ENCODE data around the gene PDS5A. TPM values are rescaled to one million over a fixed set of nuclear protein-coding genes. Genes with fewer than 3 reads are reported as not detected.
"Not testable (repeated sequence)": the region's sequence is repeated elsewhere in the genome, so short reads cannot be mapped to it uniquely, and the experiment has no call there.

The PDS5A gene
- total RNA-seq, 1 donor from 2014 or later, result 46.7 TPM

DNA sequence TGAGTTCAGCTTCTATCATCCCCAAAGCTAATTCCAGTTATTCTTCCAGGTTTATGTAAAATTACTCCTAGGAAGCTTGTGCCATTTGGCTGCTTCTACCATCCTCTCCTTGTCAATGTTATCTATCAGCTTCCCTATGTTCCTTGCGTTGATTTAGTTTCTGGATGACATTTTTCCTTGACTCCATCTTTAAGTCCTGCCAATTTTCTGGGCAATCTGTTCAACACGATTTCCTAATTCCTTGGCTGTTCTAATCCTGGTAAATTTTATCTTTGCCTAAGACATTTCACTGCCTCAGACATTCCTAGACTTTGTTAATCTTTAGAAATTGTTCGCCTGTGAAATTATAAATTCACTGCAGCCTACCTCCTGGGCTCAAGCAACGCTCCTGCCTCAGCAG, 125.1 kb downstream of the PDS5A start:
- DNase-seq (ENCODE audit: low read depth), result no peak
- no peak overlapping the region for H3K4me3 ChIP-seq (ENCODE audit: low read depth, low read length)
- TF ChIP-seq, protein P1, sequence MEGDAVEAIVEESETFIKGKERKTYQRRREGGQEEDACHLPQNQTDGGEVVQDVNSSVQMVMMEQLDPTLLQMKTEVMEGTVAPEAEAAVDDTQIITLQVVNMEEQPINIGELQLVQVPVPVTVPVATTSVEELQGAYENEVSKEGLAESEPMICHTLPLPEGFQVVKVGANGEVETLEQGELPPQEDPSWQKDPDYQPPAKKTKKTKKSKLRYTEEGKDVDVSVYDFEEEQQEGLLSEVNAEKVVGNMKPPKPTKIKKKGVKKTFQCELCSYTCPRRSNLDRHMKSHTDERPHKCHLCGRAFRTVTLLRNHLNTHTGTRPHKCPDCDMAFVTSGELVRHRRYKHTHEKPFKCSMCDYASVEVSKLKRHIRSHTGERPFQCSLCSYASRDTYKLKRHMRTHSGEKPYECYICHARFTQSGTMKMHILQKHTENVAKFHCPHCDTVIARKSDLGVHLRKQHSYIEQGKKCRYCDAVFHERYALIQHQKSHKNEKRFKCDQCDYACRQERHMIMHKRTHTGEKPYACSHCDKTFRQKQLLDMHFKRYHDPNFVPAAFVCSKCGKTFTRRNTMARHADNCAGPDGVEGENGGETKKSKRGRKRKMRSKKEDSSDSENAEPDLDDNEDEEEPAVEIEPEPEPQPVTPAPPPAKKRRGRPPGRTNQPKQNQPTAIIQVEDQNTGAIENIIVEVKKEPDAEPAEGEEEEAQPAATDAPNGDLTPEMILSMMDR (conservative IDR thresholded peaks at IDR 0.05; ENCODE audit: low read depth, low read length), result no peak

GRCh38 chr4:39850727-39851126, 127.0 kb downstream of the PDS5A start:
- H3K4me3 ChIP-seq (ENCODE audit: low read depth, low read length), result no peak overlapping the region
- TF ChIP-seq, protein P1 (conservative IDR thresholded peaks at IDR 0.05; ENCODE audit: low read depth, low read length), result no peak
- no peak for DNase-seq (ENCODE audit: low read depth)

GRCh38 chr4:39846705-39847104, 131.0 kb downstream of the PDS5A start:
- no peak overlapping the region for H3K4me3 ChIP-seq (ENCODE audit: low read depth, low read length)
- no peak for DNase-seq (ENCODE audit: low read depth)
- TF ChIP-seq, protein P1 (conservative IDR thresholded peaks at IDR 0.05; ENCODE audit: low read depth, low read length), result no peak

DNA sequence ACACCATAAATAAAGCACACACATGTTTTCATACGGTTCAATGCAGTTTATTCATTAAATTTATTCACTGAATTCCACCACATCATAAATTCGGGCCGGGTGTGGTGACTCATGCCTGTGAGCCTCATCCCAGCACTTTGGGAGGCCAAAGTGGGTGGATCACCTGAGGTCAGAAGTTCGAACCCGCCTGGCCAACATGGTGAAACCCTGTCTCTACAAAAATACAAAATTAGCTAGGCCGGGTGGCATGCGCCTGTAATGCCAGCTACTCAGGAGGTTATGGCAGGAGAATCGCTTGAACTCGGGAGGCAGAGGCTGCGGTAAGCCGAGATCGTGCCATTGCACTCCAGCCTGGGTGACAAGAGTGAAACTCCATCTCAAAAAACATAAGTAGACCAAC, 131.6 kb downstream of the PDS5A start:
- TF ChIP-seq, protein P1 (conservative IDR thresholded peaks at IDR 0.05; ENCODE audit: low read depth, low read length), result no peak
- H3K4me3 ChIP-seq (ENCODE audit: low read depth, low read length), result no peak overlapping the region
- no peak for DNase-seq (ENCODE audit: low read depth)

- TF ChIP-seq, protein P1 (conservative IDR thresholded peaks at IDR 0.05; ENCODE audit: low read depth, low read length), result no peak
Observed at GRCh38 chr4:39841894-39842293, 135.8 kb downstream of the PDS5A start.

DNA sequence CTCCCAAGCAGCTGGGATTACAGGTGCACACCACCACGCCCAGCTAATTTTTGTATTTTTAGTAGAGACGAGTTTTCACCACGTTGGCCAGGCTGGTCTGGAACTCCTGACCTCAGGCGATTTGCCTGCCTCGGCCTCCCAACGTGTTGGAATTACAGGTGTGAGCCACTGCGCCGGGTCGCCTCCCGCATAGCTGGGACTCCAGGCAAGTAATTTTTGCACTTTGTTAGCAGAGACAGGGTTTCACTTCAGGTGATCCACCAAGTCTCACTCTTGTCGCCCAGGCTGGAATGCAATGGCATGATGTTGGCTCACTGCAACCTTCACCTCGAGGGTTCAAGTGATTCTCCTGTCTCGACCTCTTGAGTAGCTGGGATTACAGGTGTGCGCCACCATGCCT, 137.2 kb downstream of the PDS5A start:
- not testable (repeated sequence) for H3K4me3 ChIP-seq (ENCODE audit: low read depth, low read length); DNase-seq (ENCODE audit: low read depth)

More at GRCh38 chr4:39841894-39842293, 135.8 kb downstream of the PDS5A start:
- no peak for DNase-seq (ENCODE audit: low read depth)
- H3K4me3 ChIP-seq (ENCODE audit: low read depth, low read length), result no peak overlapping the region

DNA sequence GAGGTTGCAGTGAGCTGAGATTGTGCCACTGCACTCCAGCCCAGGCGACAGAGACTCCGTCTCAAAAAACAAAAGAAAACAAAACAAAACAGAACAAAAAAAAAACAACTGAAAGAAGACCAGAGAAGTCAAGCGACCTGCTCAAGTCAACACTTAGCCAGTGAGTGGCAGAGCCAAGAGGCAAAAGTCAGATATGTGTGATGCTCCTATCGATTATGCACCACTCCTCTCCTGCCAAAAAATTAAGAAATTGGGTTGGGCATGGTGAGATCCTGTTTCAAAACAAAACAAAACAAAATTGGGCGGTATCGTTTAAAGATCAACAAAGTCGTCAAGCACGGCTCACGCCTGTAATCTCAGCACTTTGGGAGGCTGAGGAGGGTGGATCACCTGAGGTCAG, 137.7 kb downstream of the PDS5A start:
- no peak overlapping the region for H3K4me3 ChIP-seq (ENCODE audit: low read depth, low read length)
- TF ChIP-seq, protein P1 (conservative IDR thresholded peaks at IDR 0.05; ENCODE audit: low read depth, low read length), result no peak
- DNase-seq (ENCODE audit: low read depth), result no peak

DNA sequence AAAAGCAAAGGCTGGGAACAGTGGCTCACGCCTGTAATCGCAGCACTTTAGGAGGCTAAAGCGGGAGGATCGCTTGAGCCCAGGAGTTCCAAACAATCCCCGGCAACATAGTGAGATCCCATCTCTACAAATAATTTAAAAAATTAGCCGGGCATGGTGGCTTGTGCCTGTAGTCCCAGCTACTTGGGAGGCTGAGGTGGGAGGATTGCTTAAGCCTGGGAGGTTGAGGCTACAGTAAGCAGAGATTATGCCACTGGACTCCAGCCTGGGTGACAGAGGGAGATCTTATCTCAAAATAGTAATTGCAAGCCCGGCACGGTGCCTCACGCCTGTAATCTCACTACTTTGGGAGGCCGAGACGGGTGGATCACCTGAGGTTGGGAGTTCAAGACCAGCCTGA, 139.3 kb downstream of the PDS5A start:
- not testable (repeated sequence) for DNase-seq (ENCODE audit: low read depth); H3K4me3 ChIP-seq (ENCODE audit: low read depth, low read length)
